ENCODE measurements around the gene SP3.

SP3 gene

GRCh38 chr2:173984866-173985604 is 19.9 kb upstream of the SP3 start:
- no peak for DNase-seq (ENCODE audit: low spot score)
- no peak for TF ChIP-seq CTCF (IDR thresholded peaks at IDR 0.05; ENCODE audit: borderline replicate concordance, control extremely low read depth, extremely low read depth, insufficient read depth, missing control alignments)
- in situ Hi-C loops (cut with MboI; ENCODE audit: low sequenced_read_pairs, unreplicated experiment): no loop called here

GRCh38 chr2:173983391-173983871 is 18.3 kb upstream of the SP3 start:
- no peak for DNase-seq (ENCODE audit: low spot score)
- no peak for TF ChIP-seq CTCF (IDR thresholded peaks at IDR 0.05; ENCODE audit: borderline replicate concordance, control extremely low read depth, extremely low read depth, insufficient read depth, missing control alignments)
- in situ Hi-C loops (cut with MboI; ENCODE audit: low sequenced_read_pairs, unreplicated experiment): no loop called here

GRCh38 chr2:173982918-173983317 is 17.7 kb upstream of the SP3 start:
- TF ChIP-seq CTCF (IDR thresholded peaks at IDR 0.05; ENCODE audit: borderline replicate concordance, control extremely low read depth, extremely low read depth, insufficient read depth, missing control alignments): no peak
- in situ Hi-C loops (cut with MboI; ENCODE audit: low sequenced_read_pairs, unreplicated experiment): no loop called here
- DNase-seq (ENCODE audit: low spot score): no peak

GRCh38 chr2:173982182-173982714 is 17.1 kb upstream of the SP3 start:
- in situ Hi-C loops (cut with MboI; ENCODE audit: low sequenced_read_pairs, unreplicated experiment): no loop called here
- no peak for DNase-seq (ENCODE audit: low spot score)
- no peak for TF ChIP-seq CTCF (IDR thresholded peaks at IDR 0.05; ENCODE audit: borderline replicate concordance, control extremely low read depth, extremely low read depth, insufficient read depth, missing control alignments)

GRCh38 chr2:173981520-173981919 is 16.3 kb upstream of the SP3 start:
- in situ Hi-C loops (cut with MboI; ENCODE audit: low sequenced_read_pairs, unreplicated experiment): no loop called here
- no peak for DNase-seq (ENCODE audit: low spot score)
- TF ChIP-seq CTCF (IDR thresholded peaks at IDR 0.05; ENCODE audit: borderline replicate concordance, control extremely low read depth, extremely low read depth, insufficient read depth, missing control alignments): no peak

- in situ Hi-C loops (cut with MboI; ENCODE audit: low sequenced_read_pairs, unreplicated experiment): no loop called here
- no peak for TF ChIP-seq CTCF (IDR thresholded peaks at IDR 0.05; ENCODE audit: borderline replicate concordance, control extremely low read depth, extremely low read depth, insufficient read depth, missing control alignments)
- no peak for DNase-seq (ENCODE audit: low spot score)
Observed at GRCh38 chr2:173979751-173980351, 14.7 kb upstream of the SP3 start.
